Thyroid gland (tissue), 4 donors: ENCODE data around the gene GNG3.

Experiments used
- CTCF ChIP-seq, 6 experiments: fragments of 200-600 bp in 3 of 6; fragments of 450-650 bp in 3 of 6; sonication (generic) in 3 of 6; IDR thresholded peaks; one replicate each; pipeline ENCODE4 v1.5.1; 2016 to 2019; ENCODE audit warnings: antibody characterized with exemption in 6 of 6, mild to moderate bottlenecking in 2 of 6, inconsistent platforms in 1 of 6, moderate library complexity in 1 of 6
- POLR2A ChIP-seq, 2 donors: fragments of 450-650 bp; IDR thresholded peaks; one replicate each; pipeline ENCODE4 v1.6.1; 2017; ENCODE audit warnings: antibody characterized with exemption in 2 of 2, mild to moderate bottlenecking in 2 of 2, moderate library complexity in 1 of 2

GRCh38 chr11:62713343-62713742 is 5.9 kb downstream of the GNG3 start:
- TF ChIP-seq CTCF (IDR thresholded peaks at IDR 0.05) (no peak), POLR2A (IDR thresholded peaks at IDR 0.05) (no peak)
